SK-N-SH (cell line): ENCODE data around the gene DMAP1.

ENCODE experiments used
- CTCF ChIP-seq: fragments of 200-600 bp; sonication (generic); IDR thresholded peaks from 2 replicates; pipeline ENCODE4 v1.6.1; 2017; ENCODE audit warnings: antibody characterized with exemption, mild to moderate bottlenecking, moderate library complexity
- GABPA ChIP-seq: IDR thresholded peaks from 2 replicates; pipeline ENCODE4 v1.4.0; 2012; ENCODE audit warnings: low read depth, mild to moderate bottlenecking
- IRF3 ChIP-seq: fragments of 150-350 bp; IDR thresholded peaks from 2 replicates; pipeline ENCODE4 v1.6.1; 2016; ENCODE audit warnings: mild to moderate bottlenecking, low read depth, low read length
- MXI1 ChIP-seq: IDR thresholded peaks from 2 replicates; pipeline ENCODE4 v1.6.1; 2012; ENCODE audit warnings: mild to moderate bottlenecking, low read depth, low read length, improper control_type of control experiment
- POLR2AphosphoS5 ChIP-seq: IDR thresholded peaks from 2 replicates; pipeline ENCODE4 v1.6.1; 2012; ENCODE audit warnings: low read depth, low read length
- RFX5 ChIP-seq: IDR thresholded peaks from 2 replicates; pipeline ENCODE4 v1.6.1; 2012; ENCODE audit warnings: mild to moderate bottlenecking, improper control_type of control experiment, low read length
- SIN3A ChIP-seq: IDR thresholded peaks from 2 replicates; pipeline ENCODE4 v1.6.1; 2012; ENCODE audit warnings: low read depth, mild to moderate bottlenecking, low read length, moderate library complexity, borderline replicate concordance
- SMC3 ChIP-seq: IDR thresholded peaks from 2 replicates; pipeline ENCODE4 v1.6.1; 2012; ENCODE audit warnings: low read depth, low read length, improper control_type of control experiment
- TAF1 ChIP-seq: IDR thresholded peaks from 2 replicates; pipeline ENCODE4 v1.6.1; 2012; ENCODE audit warnings: low read depth, mild to moderate bottlenecking, low read length, moderate library complexity, borderline replicate concordance
- USF1 ChIP-seq: IDR thresholded peaks from 2 replicates; pipeline ENCODE4 v1.4.0; 2012; ENCODE audit warnings: low read depth, borderline replicate concordance
- YY1 ChIP-seq: IDR thresholded peaks from 2 replicates; pipeline ENCODE4 v1.4.0; 2012; ENCODE audit warnings: low read depth, mild to moderate bottlenecking

GRCh38 chr1:44230796-44231195, 17.5 kb downstream of the DMAP1 start:
- TF ChIP-seq CTCF (no peak), IRF3 (no peak), POLR2AphosphoS5 (no peak), USF1 (no peak), SIN3A (no peak), GABPA (no peak), YY1 (no peak), MXI1 (no peak), TAF1 (no peak), SMC3 (no peak), RFX5 (no peak)
